Fibroblast of skin of abdomen (primary cell): Measurements from ENCODE around the gene FNDC1. TPM values are rescaled to one million over a fixed set of nuclear protein-coding genes. Genes with fewer than 3 reads are reported as not detected.
"Not testable (repeated sequence)": the region's sequence is repeated elsewhere in the genome, so short reads cannot be mapped to it uniquely, and the experiment has no call there.

ENCODE experiments used
- DNase-seq: peaks from one replicate; pipeline ENCODE4 v3.0.0-alpha.2; 2013
- polyA plus RNA-seq, 2 experiments: library from polyadenylated mRNA; unstranded; fragments of 120-200 nt; gene quantifications; one replicate each; pipeline ENCODE4 v1.2.1, GENCODE V29; 2013; ENCODE audit not compliant: insufficient read length in 2 of 2

Gene FNDC1
- polyA plus RNA-seq (2013, experiment 1 of 2; ENCODE audit: insufficient read length): 4.7 TPM
- 4.9 TPM for polyA plus RNA-seq (2013, experiment 2 of 2; ENCODE audit: insufficient read length)

DNA sequence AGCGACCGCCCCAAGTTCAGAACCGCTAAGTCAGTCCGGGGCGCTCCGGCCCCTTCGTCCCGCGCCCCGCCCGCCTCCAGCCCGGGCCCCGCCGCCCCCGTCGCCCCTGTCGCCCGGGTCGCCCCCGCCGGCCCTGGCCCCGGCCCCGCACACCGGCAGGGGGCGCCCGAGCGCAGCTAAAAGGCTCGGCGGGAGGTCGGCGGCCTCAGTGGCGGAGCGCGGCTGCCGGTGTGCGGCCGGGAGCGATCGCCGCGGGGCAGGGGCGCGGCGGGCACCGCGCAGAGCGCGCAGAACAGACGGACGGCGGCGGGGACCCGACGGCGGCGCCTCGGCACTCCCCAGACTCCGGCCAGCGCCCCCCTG is at the start of gene FNDC1:
Gene FNDC1, plus strand, starts transcription at position 208 of the 363 bp plus-strand sequence. CDS start 197 bp downstream, outside the sequence.
- DNase-seq: no peak

DNA sequence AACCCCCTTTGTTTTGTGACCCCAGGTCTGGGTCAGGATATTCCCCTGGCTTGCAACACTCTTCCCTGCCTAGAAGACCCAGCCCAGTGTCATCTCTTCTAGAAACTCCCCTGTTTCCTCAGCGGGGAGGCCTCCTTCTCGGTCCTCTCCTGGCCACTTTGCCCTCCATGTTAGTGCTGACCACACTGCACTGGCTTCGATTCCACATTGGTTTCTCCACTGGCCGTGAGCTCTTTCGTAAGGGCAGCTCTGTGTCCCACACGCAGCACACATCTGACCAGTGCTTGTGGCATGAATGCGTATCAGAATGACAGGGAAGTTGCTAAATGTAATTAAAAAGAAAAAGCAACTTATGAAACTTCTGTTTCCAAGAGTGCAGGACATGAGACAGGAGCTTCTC is 49.4 kb upstream of the FNDC1 start:
- no peak for DNase-seq

DNA sequence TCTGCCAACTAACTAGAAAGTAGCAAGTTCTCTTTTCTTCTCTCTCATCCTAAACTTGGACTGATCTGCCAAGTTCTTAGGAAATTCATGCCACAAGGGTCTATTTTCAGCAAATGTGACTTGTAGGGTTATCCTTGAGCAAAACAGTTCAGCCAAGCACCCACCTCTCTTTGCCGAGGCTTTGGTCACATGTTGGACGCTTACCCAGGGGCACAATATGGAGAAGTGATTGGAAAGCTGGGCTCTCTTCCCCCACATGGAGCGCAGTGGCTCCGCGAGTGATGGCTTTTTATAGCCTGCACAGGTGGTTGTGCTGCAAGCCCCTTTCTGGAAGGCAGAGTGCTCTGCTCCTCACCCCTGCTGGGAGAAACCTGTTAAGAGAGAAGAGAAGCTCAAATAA is 47.7 kb upstream of the FNDC1 start:
- DNase-seq: no peak

DNA sequence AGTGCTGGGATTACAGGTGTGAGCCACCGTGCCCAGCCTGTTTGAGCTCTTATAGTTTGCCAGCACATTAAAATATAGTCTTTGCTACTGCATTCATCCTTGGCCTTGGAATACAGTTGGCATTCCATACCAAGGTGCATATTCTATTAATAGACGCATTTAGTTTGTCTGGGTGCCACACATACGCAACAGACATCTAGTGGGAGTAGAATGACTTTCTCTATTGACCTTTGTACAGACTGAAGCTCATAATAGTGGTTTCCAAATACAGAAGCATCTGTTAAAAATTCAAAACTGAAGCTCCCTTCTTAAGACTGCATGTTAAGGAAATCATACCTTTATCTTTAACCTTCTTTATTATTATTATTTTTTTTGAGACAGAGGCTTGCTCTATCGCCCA is 46.7 kb upstream of the FNDC1 start:
- DNase-seq: no peak

DNA sequence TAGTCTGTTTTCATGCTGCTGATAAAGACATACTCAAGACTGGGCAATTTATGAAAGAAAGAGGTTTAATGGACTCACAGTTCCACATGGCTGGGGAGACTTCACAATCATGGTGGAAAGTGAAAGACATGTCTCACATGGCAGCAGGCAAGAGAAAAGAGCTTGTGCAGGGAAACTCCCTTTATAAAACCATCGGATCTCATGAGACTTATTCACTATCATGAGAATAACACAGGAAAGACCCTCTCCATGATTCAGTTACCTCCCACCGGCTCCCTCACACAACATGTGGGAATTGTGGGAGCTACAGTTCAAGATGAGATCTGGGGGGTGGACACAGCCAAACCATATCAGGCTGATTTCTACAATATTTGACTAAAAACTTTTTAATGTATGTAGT is 45.4 kb upstream of the FNDC1 start:
- DNase-seq: not testable (repeated sequence)

DNA sequence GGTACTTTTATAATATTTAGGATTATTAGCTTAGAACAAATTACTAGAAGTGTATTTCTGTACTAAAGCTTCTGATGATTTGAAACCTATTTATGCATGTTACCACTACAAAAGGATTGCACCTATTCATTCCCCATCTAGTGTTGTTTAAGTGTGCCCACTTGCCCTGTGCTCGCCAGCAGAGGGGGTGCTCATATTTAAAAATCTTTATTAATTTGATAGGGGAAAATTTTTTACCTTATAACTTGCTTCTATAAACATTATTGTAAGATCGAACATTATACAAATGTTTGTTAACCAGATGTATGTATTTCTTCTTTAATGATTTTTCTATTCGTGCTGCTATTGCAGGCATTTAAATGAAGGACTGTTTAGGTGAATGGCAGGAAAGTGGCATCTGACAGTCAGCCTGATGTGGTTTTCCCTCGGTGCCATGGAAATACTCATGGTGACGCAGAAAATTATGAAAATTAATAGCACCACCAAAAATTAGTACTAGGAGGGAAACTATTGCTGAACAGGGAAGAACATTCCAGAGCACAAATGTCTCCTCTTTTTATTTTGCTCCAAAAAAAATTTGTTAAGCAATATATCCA is 44.1 kb upstream of the FNDC1 start:
- DNase-seq: no peak

DNA sequence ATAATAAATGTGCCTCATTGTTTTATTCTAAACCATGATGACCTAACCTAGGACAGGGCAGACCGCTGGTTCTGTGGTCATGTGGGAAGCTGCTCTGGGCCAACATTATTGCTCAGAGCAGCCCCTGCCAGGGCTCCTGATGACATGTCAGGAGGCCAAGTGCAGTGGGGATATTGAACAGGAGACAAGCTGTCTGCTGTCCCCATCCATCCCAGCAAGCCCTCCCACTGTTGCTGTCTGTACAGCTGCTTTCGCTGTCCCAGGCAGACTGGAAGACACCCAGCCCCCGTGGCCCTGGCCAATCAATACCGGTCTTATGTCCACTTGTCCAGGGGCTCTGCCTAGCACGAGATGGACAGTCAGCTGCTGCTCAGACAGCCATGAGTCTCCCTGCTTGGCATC is 43.2 kb upstream of the FNDC1 start:
- no peak for DNase-seq

DNA sequence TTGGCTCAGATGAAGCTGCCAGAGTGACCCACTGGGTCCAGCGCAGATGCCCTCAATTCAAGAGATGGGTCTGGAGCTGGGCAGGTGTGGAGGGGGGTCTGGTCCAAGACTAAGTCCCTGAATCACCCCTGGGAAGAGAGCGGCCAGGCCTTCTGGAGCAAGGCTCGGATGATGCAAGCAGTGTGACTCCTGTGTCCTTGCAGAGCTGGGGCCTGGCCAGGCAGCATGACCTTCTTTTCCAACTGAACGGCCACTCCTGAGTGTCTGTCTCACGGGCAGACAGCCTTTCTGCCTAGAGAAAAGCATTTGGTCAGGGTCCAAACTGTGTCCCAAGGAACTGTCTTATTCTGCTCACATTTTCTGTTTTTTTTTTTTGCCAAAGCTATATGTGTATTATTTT is 42.6 kb upstream of the FNDC1 start:
- no peak for DNase-seq

DNA sequence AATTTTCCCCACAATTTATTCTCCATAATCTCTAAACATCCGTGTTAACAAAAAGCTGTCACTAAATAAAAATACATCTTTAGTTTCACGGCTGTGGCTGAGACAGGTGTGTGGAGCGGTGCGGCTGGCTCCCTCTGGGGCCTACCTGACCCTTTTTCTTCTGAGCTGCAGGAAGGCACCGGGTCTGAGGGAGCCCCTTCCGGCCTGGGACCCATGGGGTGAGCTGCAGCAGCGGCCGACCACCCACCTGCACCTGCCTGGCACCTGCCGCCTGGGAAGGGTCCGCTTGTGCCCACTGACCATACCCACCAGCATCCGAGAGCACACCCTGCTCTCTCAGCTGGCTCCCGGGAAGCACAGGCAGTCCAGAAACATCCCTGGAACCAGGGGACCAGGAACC is 41.5 kb upstream of the FNDC1 start:
- no peak for DNase-seq

DNA sequence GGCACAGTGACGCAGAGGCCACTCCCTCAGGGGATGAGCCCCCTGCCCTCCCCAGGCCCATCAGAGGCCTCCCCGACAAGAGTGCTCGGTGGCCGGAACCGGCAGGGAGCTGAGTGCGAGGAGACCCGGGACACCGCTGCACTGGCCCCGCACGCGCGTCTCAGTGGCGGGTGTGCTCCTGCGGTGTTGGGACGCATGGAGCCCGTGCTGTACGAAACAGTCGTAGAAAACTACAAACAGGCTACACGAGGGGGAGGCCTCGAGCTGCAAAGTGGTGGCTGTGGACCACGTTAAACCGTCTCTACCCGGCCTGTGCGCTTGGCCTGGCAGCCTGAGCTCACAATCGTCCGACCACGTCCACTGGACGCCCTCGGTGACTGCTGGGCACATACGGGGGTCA is 40.2 kb upstream of the FNDC1 start:
- no peak for DNase-seq

DNA sequence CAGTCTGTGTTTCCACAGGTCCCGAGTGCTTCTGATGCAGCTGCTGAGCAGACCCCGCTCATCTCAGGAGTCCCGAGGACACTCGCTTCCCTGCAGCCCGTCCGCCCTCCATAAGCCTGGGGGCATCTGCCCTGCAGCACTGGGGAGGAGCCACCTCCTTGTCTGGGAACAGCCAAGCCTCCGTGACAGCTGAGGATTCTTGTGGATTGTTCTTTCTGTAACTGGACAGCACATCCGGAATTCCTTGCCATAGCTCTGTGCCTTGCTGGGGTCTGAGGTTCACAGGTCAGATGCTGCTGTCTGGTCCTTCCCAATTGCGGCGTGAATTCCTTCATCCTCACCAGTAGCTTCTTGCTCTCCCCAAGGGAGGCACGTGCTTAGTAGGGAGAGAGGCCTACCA is 38.4 kb upstream of the FNDC1 start:
- no peak for DNase-seq

DNA sequence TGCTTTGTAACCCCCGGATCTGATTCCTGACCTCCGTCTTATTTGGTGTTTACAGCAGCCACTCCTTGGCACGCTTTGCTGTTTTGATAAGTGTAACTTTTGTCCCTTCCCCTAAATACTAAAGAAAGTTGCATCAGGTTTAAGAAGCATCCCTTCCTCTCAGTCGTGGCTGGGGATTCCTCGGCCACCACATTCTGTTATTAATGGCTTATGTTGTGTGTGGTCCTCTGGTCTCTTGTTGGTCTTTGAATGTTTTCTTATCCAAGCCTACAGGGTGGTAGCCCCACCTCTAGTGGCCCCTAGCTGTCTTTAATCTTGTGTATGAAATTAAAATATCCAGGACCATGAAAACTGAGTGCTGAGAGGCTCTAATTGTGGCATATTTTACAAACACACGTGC is 37.5 kb upstream of the FNDC1 start:
- DNase-seq: no peak

DNA sequence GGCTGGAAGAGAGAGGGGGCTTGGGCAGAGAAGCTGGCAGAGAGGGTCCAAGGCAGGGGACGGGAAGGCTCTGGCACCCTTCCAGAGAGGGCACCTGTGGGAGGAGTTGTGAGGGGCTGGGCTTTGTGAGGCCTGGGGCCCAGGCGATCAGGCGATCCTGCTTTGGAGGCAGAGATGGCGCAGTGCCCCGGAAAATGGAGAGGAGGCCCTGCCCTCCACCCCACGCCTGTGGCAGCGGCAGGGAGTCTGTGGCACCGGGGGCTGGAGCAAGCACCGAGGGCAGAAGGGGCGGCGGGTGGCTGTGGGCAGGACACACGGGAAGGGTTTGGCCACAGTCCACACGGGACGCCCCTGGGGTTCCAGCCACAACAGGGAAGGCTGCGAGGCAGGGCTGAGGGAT is 36.5 kb upstream of the FNDC1 start:
- DNase-seq: no peak

DNA sequence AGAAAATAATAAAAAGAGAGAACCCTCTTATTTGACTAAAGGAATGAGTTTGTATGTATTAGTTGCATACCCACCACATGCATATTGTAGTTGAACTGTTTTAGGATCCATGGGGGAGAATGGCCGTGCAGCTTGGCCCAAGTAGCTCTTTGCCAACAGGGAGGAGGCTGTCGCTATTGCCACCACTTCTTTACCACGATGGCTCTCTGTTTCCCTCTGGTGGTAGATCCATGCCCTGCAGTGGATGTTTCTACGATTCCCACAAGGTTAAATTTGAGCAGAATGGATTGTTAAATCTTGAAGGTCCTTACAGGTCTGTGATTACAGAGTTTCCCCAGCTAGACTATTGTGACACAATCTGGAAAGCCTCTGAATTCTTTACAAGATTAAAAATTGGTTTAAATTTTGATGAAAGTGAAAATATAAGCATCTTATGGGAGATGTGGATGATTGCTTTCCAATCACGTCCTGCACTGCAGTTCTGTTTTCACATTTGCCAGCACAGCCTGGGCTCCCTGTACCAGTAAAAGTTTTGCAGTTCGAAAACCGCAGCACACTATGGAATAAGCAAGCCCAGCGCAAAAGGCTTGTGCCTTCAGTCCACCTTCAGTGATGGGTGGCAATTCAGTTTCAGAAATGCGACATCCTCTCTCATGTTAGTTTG is 34.4 kb upstream of the FNDC1 start:
- DNase-seq: peak; percentile 31

DNA sequence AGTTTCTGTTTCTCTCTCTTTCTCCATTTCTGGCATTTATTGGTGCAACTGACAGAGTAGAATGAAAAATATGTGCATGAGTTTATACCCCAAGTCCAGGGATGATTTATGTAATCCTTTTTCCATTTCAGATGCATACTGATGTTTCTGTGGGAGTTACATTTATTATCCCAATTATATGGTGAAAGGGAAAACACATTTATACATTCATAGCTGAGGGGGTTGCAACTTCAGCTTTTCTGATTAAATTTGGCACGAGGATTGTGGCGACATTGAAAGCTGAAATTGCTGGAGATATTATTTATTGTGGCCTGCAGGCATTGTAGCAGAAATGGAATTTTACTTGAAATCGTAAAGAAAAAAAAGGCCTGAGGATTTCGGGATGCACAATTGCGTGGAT is 31.5 kb upstream of the FNDC1 start:
- DNase-seq: no peak

DNA sequence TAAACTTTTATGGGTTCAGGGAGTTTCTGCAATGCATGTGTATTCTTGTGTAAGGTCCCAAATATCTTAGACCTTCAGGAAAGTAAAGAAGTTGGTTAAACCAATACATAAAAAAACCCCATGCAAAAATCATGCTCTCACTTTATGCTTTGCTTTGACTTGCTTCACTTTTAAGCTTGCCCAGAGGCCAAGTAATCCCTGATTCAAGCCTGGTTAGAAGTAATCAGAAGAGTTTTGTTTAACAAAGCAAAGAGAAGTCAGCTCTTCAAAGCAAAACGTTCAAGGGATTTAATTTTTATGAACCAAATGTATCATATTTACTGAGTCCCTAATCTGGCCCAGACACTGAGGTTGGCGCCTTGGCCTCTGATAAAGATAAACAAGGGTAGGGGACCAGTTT is 26.7 kb upstream of the FNDC1 start:
- no peak for DNase-seq

DNA sequence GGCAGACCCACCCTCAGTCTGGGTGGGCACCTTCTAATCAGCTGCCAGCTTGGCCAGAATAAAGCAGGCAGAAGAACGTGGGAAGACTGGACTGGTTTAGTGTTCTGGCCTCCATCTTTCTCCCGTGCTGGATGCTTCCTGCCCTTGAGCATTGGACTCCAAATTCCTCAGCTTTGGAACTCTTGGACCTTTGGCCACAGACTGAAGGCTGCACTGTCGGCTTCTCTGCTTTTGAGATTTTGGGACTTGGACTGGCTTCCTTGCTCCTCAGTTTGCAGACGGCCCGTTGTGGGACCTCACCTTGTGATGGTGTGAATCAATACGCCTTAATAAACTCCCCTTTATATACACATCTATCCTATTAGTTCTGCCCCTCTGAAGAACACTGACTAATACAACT is 20.6 kb upstream of the FNDC1 start:
- DNase-seq: no peak

DNA sequence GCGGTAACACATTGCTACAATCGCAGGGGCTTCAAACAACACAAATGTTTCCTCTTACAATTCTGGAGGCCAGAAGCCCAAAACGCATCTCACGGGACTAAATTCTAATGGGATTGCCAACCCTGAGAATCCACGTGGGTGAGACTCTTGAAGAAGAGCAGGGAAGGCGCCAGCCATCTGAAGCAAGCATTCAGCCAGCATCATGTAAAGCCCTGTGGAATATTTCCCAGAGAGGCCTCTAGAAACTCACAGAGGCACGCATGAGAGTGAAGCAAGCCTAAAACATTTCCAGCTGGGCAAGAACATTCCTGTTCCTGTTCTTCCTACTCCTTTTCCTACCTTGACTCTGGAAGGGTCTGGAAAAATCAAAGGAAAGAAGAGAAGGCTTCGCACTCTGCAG is 19.6 kb upstream of the FNDC1 start:
- DNase-seq: no peak

DNA sequence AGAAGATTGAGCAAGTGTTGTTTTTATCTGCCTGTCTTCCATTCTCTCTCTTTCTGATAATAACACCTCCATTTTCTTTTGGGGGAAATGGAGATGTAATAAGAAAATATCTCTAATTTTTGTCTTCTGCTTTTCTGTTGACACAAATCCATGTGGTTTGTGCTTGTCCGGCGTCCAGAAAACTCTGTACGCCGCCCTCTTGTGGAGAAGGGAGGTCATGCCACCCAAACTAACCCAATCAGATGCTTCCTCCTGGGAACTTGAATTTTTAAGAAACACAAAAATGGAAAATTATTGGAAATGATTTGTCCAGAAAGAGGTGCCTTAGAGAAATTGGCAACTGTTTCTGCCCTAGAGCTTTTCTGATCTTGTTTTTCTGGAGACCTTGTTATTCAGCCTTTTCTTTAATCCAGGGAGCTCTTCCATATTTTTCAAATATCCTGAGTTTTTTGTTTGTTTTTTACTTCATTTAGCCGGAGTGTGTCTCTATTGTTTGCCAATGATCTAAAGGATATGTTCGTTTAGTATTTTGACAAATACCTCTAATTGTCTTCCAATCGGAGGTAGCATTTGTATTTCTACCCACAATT is 17.8 kb upstream of the FNDC1 start:
- peak; percentile 43 for DNase-seq

DNA sequence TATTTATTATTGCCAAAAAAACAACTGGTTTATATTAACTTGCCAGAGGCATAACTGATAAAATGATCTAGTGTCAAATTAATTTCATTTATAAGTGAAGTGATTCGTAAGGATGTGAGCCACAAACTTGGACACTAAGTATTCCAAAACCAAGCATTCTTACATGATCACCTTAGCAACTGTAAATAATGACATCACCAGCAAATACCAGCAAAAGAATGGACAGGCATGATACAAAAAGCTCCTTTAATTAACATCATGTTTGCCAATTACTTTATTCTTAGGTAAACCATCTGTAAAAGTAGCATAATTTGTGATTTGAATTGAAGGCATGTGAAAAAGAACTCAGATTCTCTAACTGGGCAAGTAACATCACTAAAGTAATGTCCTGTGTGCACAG is 17.2 kb upstream of the FNDC1 start:
- no peak for DNase-seq

DNA sequence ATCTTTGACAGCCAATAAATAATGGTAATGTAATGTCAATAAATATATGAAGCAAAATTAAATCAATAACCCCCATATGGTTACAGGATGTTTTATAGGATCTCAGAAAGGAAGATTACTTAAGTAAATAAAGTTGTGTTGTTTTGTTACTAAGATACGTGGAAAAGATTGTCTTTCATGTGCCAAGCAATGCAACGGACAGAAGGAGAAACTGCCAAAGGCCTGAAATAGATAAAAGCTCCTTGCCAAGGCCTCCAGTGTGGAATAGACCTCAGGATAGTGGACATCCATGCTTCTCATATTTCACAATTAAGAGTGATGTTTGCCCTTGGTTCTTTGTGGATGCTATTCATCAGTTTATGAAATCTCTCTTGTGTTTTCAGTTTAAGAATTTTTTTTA is 16.4 kb upstream of the FNDC1 start:
- no peak for DNase-seq

DNA sequence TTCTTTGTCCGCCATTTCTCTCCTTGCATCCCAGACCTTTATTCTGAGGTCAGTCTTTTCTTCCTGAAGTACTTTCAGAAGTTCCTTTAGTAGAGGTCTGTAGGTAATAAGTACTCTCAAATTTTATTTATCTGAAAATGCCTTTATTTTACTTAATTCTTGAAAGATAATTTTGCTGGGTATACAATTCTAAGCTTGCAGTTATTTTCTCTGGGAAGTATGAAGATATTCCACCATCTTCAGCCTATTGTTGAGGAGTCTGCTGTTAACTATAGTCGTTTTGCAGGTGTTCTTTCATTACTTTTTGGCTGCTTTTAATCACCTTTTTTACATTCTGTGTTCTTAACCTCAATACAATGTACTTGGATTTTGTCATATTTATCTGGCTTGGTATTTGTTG is 13.5 kb upstream of the FNDC1 start:
- DNase-seq: no peak

DNA sequence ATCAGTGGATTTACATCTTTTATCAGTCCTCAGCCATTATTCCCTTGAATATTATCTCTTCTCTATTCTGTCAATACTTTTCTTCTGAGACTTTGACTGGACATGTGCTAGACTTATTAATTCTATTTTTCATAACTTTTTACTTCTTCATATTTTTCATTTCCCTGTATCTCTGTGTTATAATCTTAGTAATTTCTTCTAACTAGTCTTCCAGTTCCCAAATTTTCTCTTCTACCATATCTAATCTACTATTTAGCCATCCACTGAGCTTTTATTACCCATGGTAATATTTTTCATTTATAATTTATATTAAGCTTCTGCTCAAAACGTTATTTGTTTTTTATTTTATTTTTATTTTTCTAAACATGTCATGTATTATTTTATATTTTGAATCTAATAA is 13.1 kb upstream of the FNDC1 start:
- no peak for DNase-seq

DNA sequence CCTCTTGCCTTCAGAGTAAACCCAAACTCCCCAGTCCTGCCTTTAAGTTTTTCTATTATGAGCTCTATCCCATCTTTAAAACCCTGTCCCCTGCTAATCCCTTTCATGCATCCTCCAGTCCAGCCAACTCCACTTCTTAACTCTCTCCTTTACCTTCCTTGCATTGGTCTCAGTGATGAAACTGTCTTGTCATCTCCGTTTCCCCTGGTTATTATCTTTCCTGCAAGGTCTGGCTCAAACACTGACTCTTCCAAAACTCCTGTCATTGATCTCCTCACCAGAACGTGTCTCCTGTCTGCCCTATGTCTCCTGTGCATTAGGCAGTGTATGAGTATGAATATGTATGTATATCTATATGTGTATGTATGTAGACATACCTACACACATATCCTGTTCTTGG is 11.8 kb upstream of the FNDC1 start:
- no peak for DNase-seq

DNA sequence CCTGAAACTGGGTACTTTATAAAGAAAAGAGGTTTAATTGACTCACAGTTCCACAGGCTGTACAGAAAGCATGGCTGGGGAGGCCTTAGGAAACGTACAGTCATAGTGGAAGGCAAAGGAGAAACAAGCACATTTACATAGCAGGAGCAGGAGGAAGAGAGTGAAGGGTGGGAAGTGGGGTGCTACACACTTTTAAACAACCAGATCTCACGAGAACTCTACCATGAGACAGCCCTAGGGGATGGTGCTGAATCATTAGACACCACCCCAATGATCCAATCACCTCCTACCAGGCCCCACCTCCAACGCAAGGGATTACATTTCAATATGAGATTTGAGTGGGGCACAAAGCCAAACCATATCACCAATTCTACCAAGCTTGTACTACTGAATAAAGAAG is 7.4 kb upstream of the FNDC1 start:
- DNase-seq: no peak
